ENCODE measurements around the gene SCO1. TPM values are rescaled to one million over a fixed set of nuclear protein-coding genes. Genes with fewer than 3 reads are reported as not detected.

The SCO1 gene
- total RNA-seq, 4 donors from 2014 or later, result 31.2 to 36.0 (median 34.9) TPM

GRCh38 chr17:10649602-10650001 is 47.7 kb downstream of the SCO1 start:
- no peak for DNase-seq
- intact Hi-C loops (cut with DNase I), result loop anchor here (5.0 kb wide), 1 partner anchor 198 kb away; no protein-coding TSS in a partner anchor
- Histone ChIP-seq H3K27me3 (no peaks in the 10 kb centered on the region), H3K4me3 (replicated peaks in 1 of 3) (no peak overlapping the region), H3K27ac (no peak overlapping the region), H3K36me3 (no peaks in the 10 kb centered on the region), H3K9me3 (no peaks in the 10 kb centered on the region), H3K4me1 (no peaks in the 10 kb centered on the region)
- WGBS, 2 donors, result 86 to 93% methylated on average over 5 of the region's 5 CpGs
- TF ChIP-seq CTCF (IDR thresholded peaks at IDR 0.05), result no peak
- no peak for TF ChIP-seq POLR2A (IDR thresholded peaks at IDR 0.05)

GRCh38 chr17:10648956-10649355 is 48.4 kb downstream of the SCO1 start:
- H3K27me3 ChIP-seq, result no peaks in the 10 kb centered on the region
- H3K27ac ChIP-seq, result no peak overlapping the region
- no peak overlapping the region for H3K4me3 ChIP-seq (replicated peaks in 1 of 3)
- intact Hi-C loops (cut with DNase I), result loop anchor here (5.0 kb wide), 1 partner anchor 198 kb away; no protein-coding TSS in a partner anchor
- no peak for DNase-seq
- TF ChIP-seq POLR2A (IDR thresholded peaks at IDR 0.05) (no peak), CTCF (IDR thresholded peaks at IDR 0.05) (no peak)
- H3K9me3 ChIP-seq, result no peaks in the 10 kb centered on the region
- no peaks in the 10 kb centered on the region for H3K4me1 ChIP-seq
- no peaks in the 10 kb centered on the region for H3K36me3 ChIP-seq
- 81 to 85% methylated on average over 3 of the region's 3 CpGs for WGBS, 2 donors

GRCh38 chr17:10648381-10648780 is 49.0 kb downstream of the SCO1 start:
- intact Hi-C loops (cut with DNase I), result loop anchor here (5.0 kb wide), 1 partner anchor 199 kb away; no protein-coding TSS in a partner anchor
- no peak for DNase-seq
- 93 to 97% methylated on average over 5 of the region's 5 CpGs for WGBS, 2 donors
- TF ChIP-seq CTCF (IDR thresholded peaks at IDR 0.05) (no peak), POLR2A (IDR thresholded peaks at IDR 0.05) (no peak)
- no peaks in the 10 kb centered on the region for H3K9me3 ChIP-seq
- no peaks in the 10 kb centered on the region for H3K27me3 ChIP-seq
- no peak overlapping the region for H3K4me3 ChIP-seq (replicated peaks in 1 of 3)
- H3K4me1 ChIP-seq, result no peaks in the 10 kb centered on the region
- no peak overlapping the region for H3K27ac ChIP-seq
- no peaks in the 10 kb centered on the region for H3K36me3 ChIP-seq

- no peaks in the 10 kb centered on the region for H3K9me3 ChIP-seq
- H3K36me3 ChIP-seq, result peaks cover 0 to 5% of the 10 kb centered on the region in 2 donors
- intact Hi-C loops (cut with DNase I), result loop anchor here (5.0 kb wide), 1 partner anchor 201 kb away; no protein-coding TSS in a partner anchor
- DNase-seq, result peak; percentile 69 to 80
- H3K4me3 ChIP-seq (replicated peaks in 1 of 3), result no peak overlapping the region
- no peaks in the 10 kb centered on the region for H3K4me1 ChIP-seq
- TF ChIP-seq CTCF (IDR thresholded peaks at IDR 0.05) (peak; percentile 65 to 88 (median 78)), POLR2A (IDR thresholded peaks at IDR 0.05) (no peak)
- H3K27ac ChIP-seq, result no peak overlapping the region
- H3K27me3 ChIP-seq, result no peaks in the 10 kb centered on the region
- 40 to 46% methylated on average over 7 to 8 of the region's 8 CpGs for WGBS, 2 donors
These were observed 50.8 kb downstream of the SCO1 start for GRCh38 chr17:10646392-10646990.

- no peak for TF ChIP-seq POLR2A (IDR thresholded peaks at IDR 0.05)
- TF ChIP-seq CTCF (IDR thresholded peaks at IDR 0.05), result no peak
- no peaks in the 10 kb centered on the region for H3K9me3 ChIP-seq
- H3K4me3 ChIP-seq (replicated peaks in 1 of 3), result no peak overlapping the region
- 52 to 69% methylated on average over 3 of the region's 3 CpGs for WGBS, 2 donors
- H3K4me1 ChIP-seq, result no peaks in the 10 kb centered on the region
- no peaks in the 10 kb centered on the region for H3K27me3 ChIP-seq
- no peak for DNase-seq
- H3K36me3 ChIP-seq, result peaks cover 5 to 10% of the 10 kb centered on the region in 2 donors
- H3K27ac ChIP-seq, result no peak overlapping the region
- intact Hi-C loops (cut with DNase I), result no loop called here
These were observed 56.9 kb downstream of the SCO1 start for GRCh38 chr17:10640475-10640874.
